Bronchial epithelial cell (primary cell): ENCODE results near the gene UBAC2. TPM values are rescaled to one million over a fixed set of nuclear protein-coding genes. Genes with fewer than 3 reads are reported as not detected.

Experiments
- DNase-seq: peaks from one replicate; pipeline ENCODE4 v3.0.0-alpha.2; 2010; ENCODE audit warnings: low read depth
- FAIRE-seq: peaks from 2 replicates; lab custom pipeline; 2011; peaks lifted over from hg19 to GRCh38; lab: Jason Lieb, UNC
- H3K27me3 ChIP-seq: 2 replicates; pipeline ENCODE4 v1.5.1; 2011; ENCODE audit warnings: low read length; ENCODE audit not compliant: control insufficient read depth, insufficient read depth
- H3K36me3 ChIP-seq: 2 replicates; pipeline ENCODE4 v1.5.1; 2011; ENCODE audit warnings: low read length; ENCODE audit not compliant: control insufficient read depth, insufficient read depth
- H3K4me3 ChIP-seq: 2 replicates; pipeline ENCODE4 v1.5.1; 2011; ENCODE audit warnings: mild to moderate bottlenecking, low read depth, low read length, control low read depth
- total RNA-seq: library from RNA; depleted of rRNA; stranded (reverse); fragments of >200 nt; gene quantifications from 2 replicates; pipeline ENCODE4 v1.2.1, GENCODE V29; 2014
- TF ChIP-seq, protein P1 (sequence below): IDR thresholded peaks from 2 replicates; pipeline ENCODE4 v1.5.1; 2011; ENCODE audit warnings: mild to moderate bottlenecking, moderate library complexity, low read length, control low read depth, inconsistent platforms; ENCODE audit not compliant: insufficient read depth, severe bottlenecking

The UBAC2 gene
- total RNA-seq, 1 donor from 2014 or later, result 40.0 TPM

- FAIRE-seq (no peak), DNase-seq (no peak)
- no peaks in the 10 kb centered on the region for H3K27me3 ChIP-seq
Measured at GRCh38 chr13:99264051-99264450, 63.4 kb downstream of the UBAC2 start.

GRCh38 chr13:99265162-99265800 lies 64.6 kb downstream of the UBAC2 start:
- TF ChIP-seq, protein P1, sequence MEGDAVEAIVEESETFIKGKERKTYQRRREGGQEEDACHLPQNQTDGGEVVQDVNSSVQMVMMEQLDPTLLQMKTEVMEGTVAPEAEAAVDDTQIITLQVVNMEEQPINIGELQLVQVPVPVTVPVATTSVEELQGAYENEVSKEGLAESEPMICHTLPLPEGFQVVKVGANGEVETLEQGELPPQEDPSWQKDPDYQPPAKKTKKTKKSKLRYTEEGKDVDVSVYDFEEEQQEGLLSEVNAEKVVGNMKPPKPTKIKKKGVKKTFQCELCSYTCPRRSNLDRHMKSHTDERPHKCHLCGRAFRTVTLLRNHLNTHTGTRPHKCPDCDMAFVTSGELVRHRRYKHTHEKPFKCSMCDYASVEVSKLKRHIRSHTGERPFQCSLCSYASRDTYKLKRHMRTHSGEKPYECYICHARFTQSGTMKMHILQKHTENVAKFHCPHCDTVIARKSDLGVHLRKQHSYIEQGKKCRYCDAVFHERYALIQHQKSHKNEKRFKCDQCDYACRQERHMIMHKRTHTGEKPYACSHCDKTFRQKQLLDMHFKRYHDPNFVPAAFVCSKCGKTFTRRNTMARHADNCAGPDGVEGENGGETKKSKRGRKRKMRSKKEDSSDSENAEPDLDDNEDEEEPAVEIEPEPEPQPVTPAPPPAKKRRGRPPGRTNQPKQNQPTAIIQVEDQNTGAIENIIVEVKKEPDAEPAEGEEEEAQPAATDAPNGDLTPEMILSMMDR, result no peak
- FAIRE-seq (no peak), DNase-seq (no peak)
- Histone ChIP-seq H3K4me3 (no peak overlapping the region), H3K27me3 (no peaks in the 10 kb centered on the region), H3K36me3 (peaks cover 3% of the 10 kb centered on the region)

More at GRCh38 chr13:99264051-99264450, 63.4 kb downstream of the UBAC2 start:
- peaks cover 3% of the 10 kb centered on the region for H3K36me3 ChIP-seq
- TF ChIP-seq, protein P1, result no peak
- no peak overlapping the region for H3K4me3 ChIP-seq

DNA sequence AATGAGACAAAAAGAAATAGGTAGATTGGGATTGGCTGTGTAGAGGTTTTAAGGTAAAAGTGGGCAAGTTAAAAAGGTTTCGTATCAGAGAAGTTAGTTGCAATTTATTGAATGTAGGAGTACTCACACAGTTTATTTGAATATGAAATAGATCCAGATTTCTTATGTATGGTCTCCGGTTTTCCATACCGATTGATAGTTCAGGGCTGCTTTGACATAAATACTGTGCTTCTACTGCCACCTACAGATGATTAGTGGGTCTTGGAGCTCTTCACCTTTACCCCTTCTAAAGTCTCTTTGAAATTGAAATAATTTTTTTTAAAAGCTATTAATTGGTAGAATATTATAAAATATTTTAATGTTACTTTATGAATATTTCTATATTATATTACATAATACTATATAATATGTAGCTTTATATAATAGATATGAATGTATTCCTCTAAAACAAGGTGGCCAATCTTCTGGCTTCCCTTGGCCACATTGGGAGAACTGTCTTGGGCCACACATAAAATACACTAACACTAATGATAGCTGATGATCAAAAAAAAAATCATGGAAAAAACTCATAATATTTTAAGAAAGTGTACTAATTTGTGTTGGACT lies 65.3 kb downstream of the UBAC2 start:
- FAIRE-seq (no peak), DNase-seq (peak; percentile 63)
- Histone ChIP-seq H3K36me3 (peaks cover 3% of the 10 kb centered on the region), H3K27me3 (no peaks in the 10 kb centered on the region), H3K4me3 (no peak overlapping the region)
- TF ChIP-seq, protein P1, result peak; percentile 49

DNA sequence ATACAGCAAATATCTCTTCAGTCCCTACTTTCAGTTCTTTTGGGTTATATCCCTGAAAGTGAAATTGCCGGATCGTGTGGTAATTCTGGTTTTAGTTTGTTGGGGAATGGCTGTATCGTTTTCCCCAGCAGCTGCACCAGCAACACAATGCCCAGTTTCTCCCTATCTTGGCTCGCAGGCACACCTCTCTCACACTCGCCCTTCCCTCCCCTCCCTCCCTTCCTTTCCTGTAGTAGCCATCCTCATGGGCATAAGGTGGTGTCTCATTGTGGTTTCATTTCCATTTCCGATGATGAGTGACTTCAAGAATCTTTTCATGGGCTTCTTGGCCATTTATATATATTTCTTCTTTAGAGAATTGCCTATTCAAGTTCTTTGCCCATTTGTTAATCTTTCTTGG lies 66.2 kb downstream of the UBAC2 start:
- TF ChIP-seq, protein P1, result no peak
- DNase-seq (no peak), FAIRE-seq (no peak)
- peaks cover 3% of the 10 kb centered on the region for H3K36me3 ChIP-seq
- no peak overlapping the region for H3K4me3 ChIP-seq
- no peaks in the 10 kb centered on the region for H3K27me3 ChIP-seq

DNA sequence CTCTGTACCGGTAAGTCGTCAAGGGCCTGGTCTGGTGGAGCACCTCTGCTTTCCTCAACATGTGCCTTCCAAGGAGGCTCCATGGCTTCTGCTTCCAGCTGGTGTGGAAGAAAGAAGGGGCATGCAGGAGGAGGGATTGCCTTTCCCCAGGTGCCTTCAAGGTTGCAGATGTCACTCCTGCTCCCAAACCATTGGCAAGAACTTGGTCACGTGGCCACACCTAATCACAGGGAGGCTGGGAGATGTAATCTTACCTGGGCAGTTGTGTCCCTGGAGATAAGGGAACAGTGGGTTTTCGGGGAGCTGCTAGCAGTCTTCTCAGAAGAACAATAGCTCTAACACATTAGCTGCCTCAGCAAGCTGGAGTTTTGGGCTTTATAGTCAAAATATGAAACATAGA lies 67.3 kb downstream of the UBAC2 start:
- FAIRE-seq, result no peak
- TF ChIP-seq, protein P1, result no peak
- Histone ChIP-seq H3K27me3 (no peaks in the 10 kb centered on the region), H3K36me3 (peaks cover 3% of the 10 kb centered on the region), H3K4me3 (no peak overlapping the region)
- no peak for DNase-seq

DNA sequence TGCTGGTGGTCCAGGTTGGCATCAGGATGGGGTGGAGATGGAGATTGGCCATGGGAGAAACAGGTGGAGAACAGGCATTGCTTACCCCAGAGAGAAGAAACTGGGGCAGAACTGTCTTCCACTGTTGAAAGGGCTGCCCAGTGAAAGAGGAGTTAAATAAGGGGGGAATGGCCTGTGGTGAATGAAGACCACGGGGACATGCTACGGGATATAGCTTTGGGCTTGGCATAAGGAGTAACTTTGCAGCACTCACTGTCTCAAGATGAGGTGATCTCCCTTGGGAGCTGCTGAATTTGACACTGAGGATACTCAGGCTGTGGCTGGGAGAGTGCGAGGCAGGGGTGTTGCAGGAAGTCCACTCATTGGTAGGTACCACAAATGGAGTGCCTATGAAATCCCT lies 68.2 kb downstream of the UBAC2 start:
- H3K4me3 ChIP-seq, result no peak overlapping the region
- DNase-seq, result no peak

More for the DNA sequence above, 68.2 kb downstream of the UBAC2 start:
- Histone ChIP-seq H3K27me3 (no peaks in the 10 kb centered on the region), H3K36me3 (peaks cover 3% of the 10 kb centered on the region)
- FAIRE-seq, result no peak
- TF ChIP-seq, protein P1, result no peak
